ENCODE data around the gene IMMP2L. TPM values are rescaled to one million over a fixed set of nuclear protein-coding genes. Genes with fewer than 3 reads are reported as not detected.
"Not testable (repeated sequence)": the region's sequence is repeated elsewhere in the genome, so short reads cannot be mapped to it uniquely, and the experiment has no call there.

IMMP2L gene
- total RNA-seq, 1 donor from 2014 or later: 13.6 TPM

GRCh38 chr7:111516612-111517011, 45.7 kb downstream of the IMMP2L start:
- intact Hi-C loops (cut with DNase I): no loop called here
- ATAC-seq (ENCODE audit: poor library complexity) (no peak), DNase-seq (no peak)

GRCh38 chr7:111513566-111513965, 48.7 kb downstream of the IMMP2L start:
- intact Hi-C loops (cut with DNase I): no loop called here
- ATAC-seq (ENCODE audit: poor library complexity): no peak
- DNase-seq: no peak

GRCh38 chr7:111511845-111512244, 50.4 kb downstream of the IMMP2L start:
- ATAC-seq (ENCODE audit: poor library complexity): no peak
- intact Hi-C loops (cut with DNase I): no loop called here

GRCh38 chr7:111510584-111511378, 51.5 kb downstream of the IMMP2L start:
- intact Hi-C loops (cut with DNase I): no loop called here
- ATAC-seq (ENCODE audit: poor library complexity) (no peak), DNase-seq (no peak)

More at GRCh38 chr7:111511845-111512244, 50.4 kb downstream of the IMMP2L start:
- DNase-seq: no peak

- ATAC-seq (ENCODE audit: poor library complexity): no peak
- intact Hi-C loops (cut with DNase I): no loop called here
- DNase-seq: no peak
Measured at GRCh38 chr7:111510062-111510461, 52.2 kb downstream of the IMMP2L start.

GRCh38 chr7:111509288-111509687, 53.0 kb downstream of the IMMP2L start:
- no peak for DNase-seq

GRCh38 chr7:111508387-111508786, 53.9 kb downstream of the IMMP2L start:
- intact Hi-C loops (cut with DNase I): no loop called here
- DNase-seq (no peak), ATAC-seq (ENCODE audit: poor library complexity) (no peak)

More at GRCh38 chr7:111509288-111509687, 53.0 kb downstream of the IMMP2L start:
- intact Hi-C loops (cut with DNase I): no loop called here
- ATAC-seq (ENCODE audit: poor library complexity): no peak

GRCh38 chr7:111505422-111505821, 56.9 kb downstream of the IMMP2L start:
- DNase-seq; ATAC-seq (ENCODE audit: poor library complexity); intact Hi-C loops (cut with DNase I): not testable (repeated sequence)

GRCh38 chr7:111501799-111502198, 60.5 kb downstream of the IMMP2L start:
- ATAC-seq (ENCODE audit: poor library complexity); intact Hi-C loops (cut with DNase I): not testable (repeated sequence)

GRCh38 chr7:111499027-111499426, 63.3 kb downstream of the IMMP2L start:
- intact Hi-C loops (cut with DNase I): no loop called here

More at GRCh38 chr7:111501799-111502198, 60.5 kb downstream of the IMMP2L start:
- not testable (repeated sequence) for DNase-seq

GRCh38 chr7:111498391-111499007, 63.8 kb downstream of the IMMP2L start:
- DNase-seq (no peak), ATAC-seq (ENCODE audit: poor library complexity) (no peak)
- intact Hi-C loops (cut with DNase I): no loop called here

More at GRCh38 chr7:111499027-111499426, 63.3 kb downstream of the IMMP2L start:
- DNase-seq (no peak), ATAC-seq (ENCODE audit: poor library complexity) (no peak)

- no peak for DNase-seq
- intact Hi-C loops (cut with DNase I): no loop called here
- ATAC-seq (ENCODE audit: poor library complexity): no peak
Measured at GRCh38 chr7:111495173-111495810, 67.0 kb downstream of the IMMP2L start.

- ATAC-seq (ENCODE audit: poor library complexity) (no peak), DNase-seq (no peak)
- intact Hi-C loops (cut with DNase I): no loop called here
Measured at GRCh38 chr7:111492234-111492633, 70.1 kb downstream of the IMMP2L start.

- no peak for DNase-seq
- ATAC-seq (ENCODE audit: poor library complexity): peak; percentile 62
- intact Hi-C loops (cut with DNase I): loop anchor here (10.0 kb wide), 1 partner anchor 402 kb away; no protein-coding TSS in a partner anchor
Measured at GRCh38 chr7:111486472-111487142, 75.7 kb downstream of the IMMP2L start.

GRCh38 chr7:111485701-111486380, 76.5 kb downstream of the IMMP2L start:
- ATAC-seq (ENCODE audit: poor library complexity) (no peak), DNase-seq (no peak)
- intact Hi-C loops (cut with DNase I): loop anchor here (10.0 kb wide), 1 partner anchor 401 kb away; no protein-coding TSS in a partner anchor

GRCh38 chr7:111483078-111483477, 79.2 kb downstream of the IMMP2L start:
- DNase-seq (no peak), ATAC-seq (ENCODE audit: poor library complexity) (no peak)
- intact Hi-C loops (cut with DNase I): loop anchor here (10.0 kb wide), 1 partner anchor 398 kb away; no protein-coding TSS in a partner anchor

GRCh38 chr7:111477462-111478225, 84.6 kb downstream of the IMMP2L start:
- ATAC-seq (ENCODE audit: poor library complexity) (no peak), DNase-seq (no peak)
- intact Hi-C loops (cut with DNase I): no loop called here
